GM23338 (cell line): ENCODE data around the gene ARHGEF16. TPM values are rescaled to one million over a fixed set of nuclear protein-coding genes. Genes with fewer than 3 reads are reported as not detected.

Source experiments
- ATAC-seq: fragments of 200-7000 bp; cut with Tn5 transposase; 3 replicates; pipeline ENCODE4 v1.9.1; 2020
- DNase-seq: peaks from one replicate; pipeline ENCODE4 v3.0.0-alpha.2; 2015; ENCODE audit warnings: low spot score
- H2AFZ ChIP-seq: fragments of 200-600 bp; sonication (generic); 2 replicates; pipeline ENCODE4 v1.8.0; 2016; ENCODE audit warnings: antibody characterized with exemption, mild to moderate bottlenecking, moderate library complexity
- H3F3A ChIP-seq: fragments of 200-600 bp; sonication (generic); replicated peaks from 2 replicates; pipeline ENCODE4 v1.8.0; 2017; ENCODE audit warnings: antibody characterized with exemption, mixed run types, low read depth
- H3K27ac ChIP-seq: fragments of 200-600 bp; sonication (generic); 2 replicates; pipeline ENCODE4 v1.6.1; 2016; ENCODE audit warnings: low read depth
- H3K27me3 ChIP-seq: fragments of 200-600 bp; sonication (generic); 2 replicates; pipeline ENCODE4 v1.8.0; 2016; ENCODE audit warnings: mild to moderate bottlenecking, mixed run types, moderate library complexity; ENCODE audit not compliant: insufficient read depth
- H3K36me3 ChIP-seq: fragments of 200-600 bp; sonication (generic); 2 replicates; pipeline ENCODE4 v1.8.0; 2016; ENCODE audit warnings: mild to moderate bottlenecking; ENCODE audit not compliant: insufficient read depth
- H3K4me1 ChIP-seq: fragments of 200-600 bp; sonication (generic); 2 replicates; pipeline ENCODE4 v1.8.0; 2016; ENCODE audit warnings: mild to moderate bottlenecking, moderate library complexity; ENCODE audit not compliant: insufficient read depth
- H3K4me2 ChIP-seq: fragments of 200-600 bp; sonication (generic); 2 replicates; pipeline ENCODE4 v1.7.1; 2017; ENCODE audit warnings: mixed run types
- H3K4me3 ChIP-seq: fragments of 200-600 bp; sonication (generic); 2 replicates; pipeline ENCODE4 v1.6.1; 2016; ENCODE audit warnings: mixed run types
- H3K79me2 ChIP-seq: fragments of 200-600 bp; sonication (generic); replicated peaks from 2 replicates; pipeline ENCODE4 v1.8.0; 2017; ENCODE audit warnings: mild to moderate bottlenecking; ENCODE audit not compliant: insufficient read depth
- H3K9me2 ChIP-seq: fragments of 200-600 bp; sonication (generic); 2 replicates; pipeline ENCODE4 v1.8.0; 2017; ENCODE audit not compliant: insufficient read depth
- H4K20me1 ChIP-seq: fragments of 200-600 bp; sonication (generic); replicated peaks from 2 replicates; pipeline ENCODE4 v1.8.0; 2017; ENCODE audit warnings: mild to moderate bottlenecking; ENCODE audit not compliant: insufficient read depth
- H3K27ac Mint-ChIP-seq: 2 replicates; pipeline ENCODE4 v1.8.0; 2020; ENCODE audit warnings: inconsistent platforms, mild to moderate bottlenecking, moderate library complexity, mixed read lengths
- H3K27me3 Mint-ChIP-seq: 3 replicates; pipeline ENCODE4 v1.8.0; 2022; ENCODE audit warnings: low read depth, mild to moderate bottlenecking, moderate library complexity, mixed read lengths, inconsistent platforms; ENCODE audit not compliant: insufficient read depth, poor library complexity
- H3K36me3 Mint-ChIP-seq: 3 replicates; pipeline ENCODE4 v1.8.0; 2021; ENCODE audit warnings: low read depth, mild to moderate bottlenecking, inconsistent platforms, moderate library complexity, mixed read lengths
- H3K4me1 Mint-ChIP-seq: 3 replicates; pipeline ENCODE4 v1.8.0; 2020; ENCODE audit warnings: mild to moderate bottlenecking, inconsistent platforms, mixed read lengths
- H3K4me3 Mint-ChIP-seq: 3 replicates; pipeline ENCODE4 v1.8.0; 2021; ENCODE audit warnings: moderate library complexity, mild to moderate bottlenecking, inconsistent platforms, mixed read lengths
- H3K9me3 Mint-ChIP-seq: 3 replicates; pipeline ENCODE4 v1.8.0; 2020; ENCODE audit warnings: moderate library complexity, mild to moderate bottlenecking, inconsistent platforms, mixed read lengths
- CREB1 ChIP-seq: fragments of 250-450 bp; sonication (Bioruptor Pico); IDR thresholded peaks from 2 replicates; pipeline ENCODE4 v1.5.0; 2020; ENCODE audit warnings: low read depth, mild to moderate bottlenecking, moderate library complexity
- EZH2 ChIP-seq: fragments of 200-600 bp; sonication (generic); IDR thresholded peaks from one replicate; pipeline ENCODE4 v1.8.0; 2017; ENCODE audit warnings: antibody characterized with exemption, mild to moderate bottlenecking, low read depth; ENCODE audit not compliant: unreplicated experiment
- EZH2phosphoT487 ChIP-seq: fragments of 200-600 bp; sonication (generic); IDR thresholded peaks from one replicate; pipeline ENCODE4 v1.8.1; 2018; ENCODE audit warnings: antibody characterized with exemption; ENCODE audit not compliant: unreplicated experiment
- NANOG ChIP-seq: IDR thresholded peaks from 2 replicates; pipeline ENCODE4 v1.6.1; 2016; ENCODE audit warnings: antibody characterized with exemption, borderline replicate concordance
- POLR2AphosphoS5 ChIP-seq: IDR thresholded peaks from 2 replicates; pipeline ENCODE4 v1.6.1; 2016; ENCODE audit warnings: antibody characterized with exemption, low read depth
- STAT1 ChIP-seq: IDR thresholded peaks from one replicate; pipeline ENCODE4 v1.6.1; 2016; ENCODE audit warnings: antibody characterized with exemption; ENCODE audit not compliant: unreplicated experiment
- ZNF114 ChIP-seq: fragments of 250-450 bp; sonication (Bioruptor Pico); IDR thresholded peaks from 2 replicates; pipeline ENCODE4 v1.5.0; 2020; ENCODE audit warnings: mild to moderate bottlenecking, moderate library complexity
- ZNF331 ChIP-seq: fragments of 250-450 bp; sonication (Bioruptor Pico); IDR thresholded peaks from 2 replicates; pipeline ENCODE4 v1.5.0; 2020; ENCODE audit warnings: low read depth, mild to moderate bottlenecking, moderate library complexity
- polyA plus RNA-seq: library from polyadenylated mRNA; unstranded; fragments of >200 nt; fragmentation: Nextera tagmentation; extraction: Ambion mirVana; gene quantifications from 2 replicates; pipeline ENCODE4 v1.2.1, GENCODE V29; 2016
- total RNA-seq: library from RNA; depleted of rRNA; stranded (reverse); fragments of >200 nt; shearing (Covaris generic); gene quantifications from 2 replicates; pipeline ENCODE4 v1.2.3, GENCODE V29; 2014
- TF ChIP-seq, protein P1 (sequence below), 2 experiments: fragments of 200-600 bp in 1 of 2; sonication (generic) in 1 of 2; conservative IDR thresholded peaks; 2 replicates each; pipeline versions ENCODE4 v1.5.1 to v1.6.1; 2016 to 2017; ENCODE audit warnings: antibody characterized with exemption in 2 of 2, low read depth in 2 of 2, mild to moderate bottlenecking in 2 of 2, moderate library complexity in 1 of 2
- TF ChIP-seq, protein P2 (sequence below): IDR thresholded peaks from one replicate; pipeline ENCODE4 v1.6.1; 2018; ENCODE audit warnings: antibody characterized with exemption; ENCODE audit not compliant: unreplicated experiment
- TF ChIP-seq, protein P3 (sequence below): IDR thresholded peaks from 2 replicates; pipeline ENCODE4 v1.6.1; 2016; ENCODE audit warnings: antibody characterized with exemption
- TF ChIP-seq, protein P4 (sequence below): fragments of 250-450 bp; sonication (Bioruptor Pico); IDR thresholded peaks from 2 replicates; pipeline ENCODE4 v1.5.0; 2020; ENCODE audit warnings: mild to moderate bottlenecking, moderate library complexity

The ARHGEF16 gene
- total and polyA plus RNA-seq, 2 experiments from 2014 or later = 12.2 to 29.3 TPM

DNA sequence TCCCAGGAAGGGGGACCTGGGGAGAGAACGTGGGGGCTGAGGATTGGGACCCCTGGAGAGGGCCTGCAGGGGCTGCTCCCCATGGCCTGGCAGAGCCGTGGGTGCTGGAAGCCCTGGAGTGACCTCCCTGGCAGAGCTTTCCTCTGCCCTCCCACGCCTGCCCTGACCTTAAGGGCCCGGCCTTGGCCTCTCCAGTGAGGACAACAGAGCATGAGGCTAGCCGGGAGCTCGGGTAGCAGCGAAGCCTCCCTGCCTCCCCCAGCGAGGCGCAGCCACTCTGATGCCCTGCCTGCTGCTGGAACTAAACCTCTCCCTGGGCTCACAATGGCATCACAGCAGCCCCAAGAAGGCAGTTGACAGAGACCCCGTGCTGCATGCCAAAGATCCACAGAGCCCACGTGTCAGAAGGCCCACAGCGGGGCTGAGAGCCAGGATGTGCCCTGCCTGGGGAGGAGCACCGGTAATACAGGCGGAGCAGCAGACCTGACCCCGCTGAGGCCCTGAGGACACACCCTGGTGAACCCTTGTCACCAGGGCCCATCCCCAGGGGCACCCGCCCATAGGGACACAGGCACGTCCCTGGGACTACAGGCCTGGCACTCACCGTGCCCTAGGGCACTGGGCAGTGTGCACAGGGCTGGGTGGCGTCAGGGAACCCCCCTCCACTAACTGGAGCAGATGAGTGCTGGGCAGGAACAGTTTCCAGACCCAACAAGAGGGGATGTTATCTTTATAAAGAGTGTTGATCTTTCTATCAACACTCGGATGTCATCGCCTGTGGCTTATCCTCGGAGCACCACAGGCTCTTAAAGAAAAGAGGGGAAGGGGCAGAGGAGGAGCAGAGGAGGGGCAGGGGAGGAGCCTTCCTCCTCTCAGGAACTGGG lies 48.4 kb downstream of the ARHGEF16 start (continued):
- TF ChIP-seq EZH2 (no peak), STAT1 (no peak), CREB1 (no peak), ZNF114 (CRISPR knock-in tag) (no peak), ZNF331 (CRISPR knock-in tag) (no peak), EZH2phosphoT487 (no peak), NANOG (no peak)
- TF ChIP-seq, protein P1, sequence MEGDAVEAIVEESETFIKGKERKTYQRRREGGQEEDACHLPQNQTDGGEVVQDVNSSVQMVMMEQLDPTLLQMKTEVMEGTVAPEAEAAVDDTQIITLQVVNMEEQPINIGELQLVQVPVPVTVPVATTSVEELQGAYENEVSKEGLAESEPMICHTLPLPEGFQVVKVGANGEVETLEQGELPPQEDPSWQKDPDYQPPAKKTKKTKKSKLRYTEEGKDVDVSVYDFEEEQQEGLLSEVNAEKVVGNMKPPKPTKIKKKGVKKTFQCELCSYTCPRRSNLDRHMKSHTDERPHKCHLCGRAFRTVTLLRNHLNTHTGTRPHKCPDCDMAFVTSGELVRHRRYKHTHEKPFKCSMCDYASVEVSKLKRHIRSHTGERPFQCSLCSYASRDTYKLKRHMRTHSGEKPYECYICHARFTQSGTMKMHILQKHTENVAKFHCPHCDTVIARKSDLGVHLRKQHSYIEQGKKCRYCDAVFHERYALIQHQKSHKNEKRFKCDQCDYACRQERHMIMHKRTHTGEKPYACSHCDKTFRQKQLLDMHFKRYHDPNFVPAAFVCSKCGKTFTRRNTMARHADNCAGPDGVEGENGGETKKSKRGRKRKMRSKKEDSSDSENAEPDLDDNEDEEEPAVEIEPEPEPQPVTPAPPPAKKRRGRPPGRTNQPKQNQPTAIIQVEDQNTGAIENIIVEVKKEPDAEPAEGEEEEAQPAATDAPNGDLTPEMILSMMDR (conservative IDR thresholded peaks at IDR 0.05; ENCODE audit: low read depth in 2 of 2) = no peak
- TF ChIP-seq, protein P2, sequence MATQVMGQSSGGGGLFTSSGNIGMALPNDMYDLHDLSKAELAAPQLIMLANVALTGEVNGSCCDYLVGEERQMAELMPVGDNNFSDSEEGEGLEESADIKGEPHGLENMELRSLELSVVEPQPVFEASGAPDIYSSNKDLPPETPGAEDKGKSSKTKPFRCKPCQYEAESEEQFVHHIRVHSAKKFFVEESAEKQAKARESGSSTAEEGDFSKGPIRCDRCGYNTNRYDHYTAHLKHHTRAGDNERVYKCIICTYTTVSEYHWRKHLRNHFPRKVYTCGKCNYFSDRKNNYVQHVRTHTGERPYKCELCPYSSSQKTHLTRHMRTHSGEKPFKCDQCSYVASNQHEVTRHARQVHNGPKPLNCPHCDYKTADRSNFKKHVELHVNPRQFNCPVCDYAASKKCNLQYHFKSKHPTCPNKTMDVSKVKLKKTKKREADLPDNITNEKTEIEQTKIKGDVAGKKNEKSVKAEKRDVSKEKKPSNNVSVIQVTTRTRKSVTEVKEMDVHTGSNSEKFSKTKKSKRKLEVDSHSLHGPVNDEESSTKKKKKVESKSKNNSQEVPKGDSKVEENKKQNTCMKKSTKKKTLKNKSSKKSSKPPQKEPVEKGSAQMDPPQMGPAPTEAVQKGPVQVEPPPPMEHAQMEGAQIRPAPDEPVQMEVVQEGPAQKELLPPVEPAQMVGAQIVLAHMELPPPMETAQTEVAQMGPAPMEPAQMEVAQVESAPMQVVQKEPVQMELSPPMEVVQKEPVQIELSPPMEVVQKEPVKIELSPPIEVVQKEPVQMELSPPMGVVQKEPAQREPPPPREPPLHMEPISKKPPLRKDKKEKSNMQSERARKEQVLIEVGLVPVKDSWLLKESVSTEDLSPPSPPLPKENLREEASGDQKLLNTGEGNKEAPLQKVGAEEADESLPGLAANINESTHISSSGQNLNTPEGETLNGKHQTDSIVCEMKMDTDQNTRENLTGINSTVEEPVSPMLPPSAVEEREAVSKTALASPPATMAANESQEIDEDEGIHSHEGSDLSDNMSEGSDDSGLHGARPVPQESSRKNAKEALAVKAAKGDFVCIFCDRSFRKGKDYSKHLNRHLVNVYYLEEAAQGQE = no peak
- TF ChIP-seq, protein P3, sequence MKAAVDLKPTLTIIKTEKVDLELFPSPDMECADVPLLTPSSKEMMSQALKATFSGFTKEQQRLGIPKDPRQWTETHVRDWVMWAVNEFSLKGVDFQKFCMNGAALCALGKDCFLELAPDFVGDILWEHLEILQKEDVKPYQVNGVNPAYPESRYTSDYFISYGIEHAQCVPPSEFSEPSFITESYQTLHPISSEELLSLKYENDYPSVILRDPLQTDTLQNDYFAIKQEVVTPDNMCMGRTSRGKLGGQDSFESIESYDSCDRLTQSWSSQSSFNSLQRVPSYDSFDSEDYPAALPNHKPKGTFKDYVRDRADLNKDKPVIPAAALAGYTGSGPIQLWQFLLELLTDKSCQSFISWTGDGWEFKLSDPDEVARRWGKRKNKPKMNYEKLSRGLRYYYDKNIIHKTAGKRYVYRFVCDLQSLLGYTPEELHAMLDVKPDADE = no peak

DNA sequence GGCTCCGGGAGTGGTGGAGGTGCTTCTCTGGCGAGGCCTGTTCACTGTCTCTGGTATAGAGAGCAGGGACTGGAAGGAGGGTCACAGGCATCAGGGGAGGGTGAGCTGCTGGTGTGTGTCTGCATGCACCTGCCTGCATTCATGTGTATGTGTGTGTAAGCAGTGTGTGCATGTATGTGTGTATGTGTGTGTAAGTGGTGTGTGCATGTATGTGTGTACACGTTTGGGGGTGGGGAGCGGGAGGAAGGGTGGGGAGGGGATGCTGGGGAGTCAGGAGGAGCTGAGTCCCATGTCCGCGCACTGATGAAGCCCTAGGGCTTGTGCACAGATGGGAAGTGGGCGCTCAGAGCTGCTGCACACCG lies 49.0 kb downstream of the ARHGEF16 start:
- Histone ChIP-seq H3K4me2 (no peak overlapping the region), H3K4me3 (no peak overlapping the region), H2AFZ (no peak overlapping the region), H3K4me1 (no peaks in the 10 kb centered on the region), H3K27me3 (no peaks in the 10 kb centered on the region), H3F3A (no peaks in the 10 kb centered on the region), H3K79me2 (no peaks in the 10 kb centered on the region), H3K36me3 (no peaks in the 10 kb centered on the region), H4K20me1 (no peaks in the 10 kb centered on the region; the same call in 1 of the 2 replicates), H3K27ac (no peak overlapping the region), H3K9me2 (no peaks in the 10 kb centered on the region)
- H3K36me3 Mint-ChIP-seq = no peaks in the 10 kb centered on the region
- no peak overlapping the region for H3K27ac Mint-ChIP-seq
- H3K9me3 Mint-ChIP-seq = no peaks in the 10 kb centered on the region
- H3K27me3 Mint-ChIP-seq = peaks cover 7% of the 10 kb centered on the region
- ATAC-seq (no peak), DNase-seq (no peak)
- no peaks in the 10 kb centered on the region; the same call in 2 of the 3 replicates for H3K4me1 Mint-ChIP-seq
- H3K4me3 Mint-ChIP-seq = no peak overlapping the region
- TF ChIP-seq EZH2 = no peak
- TF ChIP-seq NANOG = no peak
- TF ChIP-seq POLR2AphosphoS5 = no peak
- TF ChIP-seq, protein P4, sequence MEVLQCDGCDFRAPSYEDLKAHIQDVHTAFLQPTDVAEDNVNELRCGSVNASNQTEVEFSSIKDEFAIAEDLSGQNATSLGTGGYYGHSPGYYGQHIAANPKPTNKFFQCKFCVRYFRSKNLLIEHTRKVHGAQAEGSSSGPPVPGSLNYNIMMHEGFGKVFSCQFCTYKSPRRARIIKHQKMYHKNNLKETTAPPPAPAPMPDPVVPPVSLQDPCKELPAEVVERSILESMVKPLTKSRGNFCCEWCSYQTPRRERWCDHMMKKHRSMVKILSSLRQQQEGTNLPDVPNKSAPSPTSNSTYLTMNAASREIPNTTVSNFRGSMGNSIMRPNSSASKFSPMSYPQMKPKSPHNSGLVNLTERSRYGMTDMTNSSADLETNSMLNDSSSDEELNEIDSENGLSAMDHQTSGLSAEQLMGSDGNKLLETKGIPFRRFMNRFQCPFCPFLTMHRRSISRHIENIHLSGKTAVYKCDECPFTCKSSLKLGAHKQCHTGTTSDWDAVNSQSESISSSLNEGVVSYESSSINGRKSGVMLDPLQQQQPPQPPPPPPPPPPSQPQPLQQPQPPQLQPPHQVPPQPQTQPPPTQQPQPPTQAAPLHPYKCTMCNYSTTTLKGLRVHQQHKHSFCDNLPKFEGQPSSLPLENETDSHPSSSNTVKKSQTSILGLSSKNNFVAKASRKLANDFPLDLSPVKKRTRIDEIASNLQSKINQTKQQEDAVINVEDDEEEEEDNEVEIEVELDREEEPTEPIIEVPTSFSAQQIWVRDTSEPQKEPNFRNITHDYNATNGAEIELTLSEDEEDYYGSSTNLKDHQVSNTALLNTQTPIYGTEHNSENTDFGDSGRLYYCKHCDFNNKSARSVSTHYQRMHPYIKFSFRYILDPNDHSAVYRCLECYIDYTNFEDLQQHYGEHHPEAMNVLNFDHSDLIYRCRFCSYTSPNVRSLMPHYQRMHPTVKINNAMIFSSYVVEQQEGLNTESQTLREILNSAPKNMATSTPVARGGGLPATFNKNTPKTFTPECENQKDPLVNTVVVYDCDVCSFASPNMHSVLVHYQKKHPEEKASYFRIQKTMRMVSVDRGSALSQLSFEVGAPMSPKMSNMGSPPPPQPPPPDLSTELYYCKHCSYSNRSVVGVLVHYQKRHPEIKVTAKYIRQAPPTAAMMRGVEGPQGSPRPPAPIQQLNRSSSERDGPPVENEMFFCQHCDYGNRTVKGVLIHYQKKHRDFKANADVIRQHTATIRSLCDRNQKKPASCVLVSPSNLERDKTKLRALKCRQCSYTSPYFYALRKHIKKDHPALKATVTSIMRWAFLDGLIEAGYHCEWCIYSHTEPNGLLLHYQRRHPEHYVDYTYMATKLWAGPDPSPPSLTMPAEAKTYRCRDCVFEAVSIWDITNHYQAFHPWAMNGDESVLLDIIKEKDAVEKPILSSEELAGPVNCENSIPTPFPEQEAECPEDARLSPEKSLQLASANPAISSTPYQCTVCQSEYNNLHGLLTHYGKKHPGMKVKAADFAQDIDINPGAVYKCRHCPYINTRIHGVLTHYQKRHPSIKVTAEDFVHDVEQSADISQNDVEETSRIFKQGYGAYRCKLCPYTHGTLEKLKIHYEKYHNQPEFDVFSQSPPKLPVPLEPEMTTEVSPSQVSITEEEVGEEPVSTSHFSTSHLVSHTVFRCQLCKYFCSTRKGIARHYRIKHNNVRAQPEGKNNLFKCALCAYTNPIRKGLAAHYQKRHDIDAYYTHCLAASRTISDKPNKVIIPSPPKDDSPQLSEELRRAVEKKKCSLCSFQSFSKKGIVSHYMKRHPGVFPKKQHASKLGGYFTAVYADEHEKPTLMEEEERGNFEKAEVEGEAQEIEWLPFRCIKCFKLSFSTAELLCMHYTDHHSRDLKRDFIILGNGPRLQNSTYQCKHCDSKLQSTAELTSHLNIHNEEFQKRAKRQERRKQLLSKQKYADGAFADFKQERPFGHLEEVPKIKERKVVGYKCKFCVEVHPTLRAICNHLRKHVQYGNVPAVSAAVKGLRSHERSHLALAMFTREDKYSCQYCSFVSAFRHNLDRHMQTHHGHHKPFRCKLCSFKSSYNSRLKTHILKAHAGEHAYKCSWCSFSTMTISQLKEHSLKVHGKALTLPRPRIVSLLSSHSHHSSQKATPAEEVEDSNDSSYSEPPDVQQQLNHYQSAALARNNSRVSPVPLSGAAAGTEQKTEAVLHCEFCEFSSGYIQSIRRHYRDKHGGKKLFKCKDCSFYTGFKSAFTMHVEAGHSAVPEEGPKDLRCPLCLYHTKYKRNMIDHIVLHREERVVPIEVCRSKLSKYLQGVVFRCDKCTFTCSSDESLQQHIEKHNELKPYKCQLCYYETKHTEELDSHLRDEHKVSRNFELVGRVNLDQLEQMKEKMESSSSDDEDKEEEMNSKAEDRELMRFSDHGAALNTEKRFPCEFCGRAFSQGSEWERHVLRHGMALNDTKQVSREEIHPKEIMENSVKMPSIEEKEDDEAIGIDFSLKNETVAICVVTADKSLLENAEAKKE (CRISPR knock-in tag) = no peak
